Measurements from ENCODE around the gene KIAA0825.
A peak's percentile ranks its signal among the peaks of the same experiment; 100 is the strongest.
"Not testable (repeated sequence)": the region's sequence is repeated elsewhere in the genome, so short reads cannot be mapped to it uniquely, and the experiment has no call there.

KIAA0825 gene

DNA sequence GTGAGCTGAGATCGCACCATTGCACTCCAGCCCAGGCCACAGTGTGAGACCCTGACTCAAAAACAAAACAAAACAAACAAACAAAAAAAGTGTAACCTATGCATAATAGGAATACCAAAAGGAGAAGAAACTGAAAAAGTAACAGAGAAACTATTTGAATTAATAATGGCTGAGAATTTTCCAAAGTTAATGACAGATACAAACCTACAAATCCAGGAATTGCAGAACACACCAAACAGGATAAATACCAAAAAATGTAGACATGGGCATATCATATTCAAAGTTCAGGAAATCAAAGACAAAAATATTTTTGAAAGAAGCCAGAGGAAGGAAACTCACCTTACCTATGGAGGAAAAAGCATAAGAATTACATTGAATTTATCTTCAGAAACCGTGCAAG, 493.3 kb downstream of the KIAA0825 start:
- DNase-seq (ENCODE audit: low read depth): no peak
- no peak overlapping the region for H3K4me3 ChIP-seq (ENCODE audit: low read depth, low read length)
- TF ChIP-seq CTCF (IDR thresholded peaks at IDR 0.05; ENCODE audit: insufficient read depth, low read depth, low read length, missing control alignments): no peak

GRCh38 chr5:94116317-94116716, 502.1 kb downstream of the KIAA0825 start:
- not testable (repeated sequence) for DNase-seq (ENCODE audit: low read depth); H3K4me3 ChIP-seq (ENCODE audit: low read depth, low read length)

GRCh38 chr5:94113087-94113486, 505.3 kb downstream of the KIAA0825 start:
- no peak for DNase-seq (ENCODE audit: low read depth)
- H3K4me3 ChIP-seq (ENCODE audit: low read depth, low read length): no peak overlapping the region
- TF ChIP-seq CTCF (IDR thresholded peaks at IDR 0.05; ENCODE audit: insufficient read depth, low read depth, low read length, missing control alignments): no peak

GRCh38 chr5:94111209-94112004, 507.0 kb downstream of the KIAA0825 start:
- no peak for TF ChIP-seq CTCF (IDR thresholded peaks at IDR 0.05; ENCODE audit: insufficient read depth, low read depth, low read length, missing control alignments)
- peak; percentile 96 for DNase-seq (ENCODE audit: low read depth)
- H3K4me3 ChIP-seq (ENCODE audit: low read depth, low read length): peak overlapping the region; percentile 81

DNA sequence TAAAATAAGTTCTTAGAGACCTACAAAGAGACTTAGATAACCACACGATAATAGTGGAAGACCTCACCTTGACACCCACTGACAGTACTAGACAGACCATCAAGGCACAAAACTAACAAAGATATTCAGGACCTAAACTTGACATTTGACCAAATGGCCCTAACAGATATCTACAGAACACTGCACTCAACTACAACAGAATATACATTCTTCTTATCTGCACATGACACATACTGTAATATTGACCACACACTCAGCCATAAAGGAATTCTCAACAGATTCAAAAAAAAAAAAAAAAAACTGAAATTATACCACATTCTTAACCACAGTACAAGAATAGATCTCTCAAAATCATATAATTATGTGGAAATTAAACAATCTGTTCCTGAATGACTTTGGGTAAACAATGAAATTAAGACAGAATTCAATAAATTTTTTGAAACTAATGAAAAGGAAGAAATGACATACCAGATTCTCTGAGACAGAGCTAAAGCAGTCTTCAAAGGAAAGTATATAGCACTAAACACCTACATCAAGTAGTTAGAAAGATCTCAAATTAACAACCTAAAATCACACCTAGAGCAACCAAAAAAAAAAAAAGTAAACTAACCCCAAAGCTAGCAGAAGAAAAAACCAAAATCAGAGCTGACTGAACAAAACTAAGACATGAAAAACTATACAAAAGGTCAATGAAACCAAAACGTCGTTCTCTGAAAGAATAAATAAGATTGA, 514.7 kb downstream of the KIAA0825 start:
- no peak for DNase-seq (ENCODE audit: low read depth)
- no peak for TF ChIP-seq CTCF (IDR thresholded peaks at IDR 0.05; ENCODE audit: insufficient read depth, low read depth, low read length, missing control alignments)
- H3K4me3 ChIP-seq (ENCODE audit: low read depth, low read length): no peak overlapping the region

All from GM12865 (cell line).